Upper lobe of left lung (tissue), 6 donors: ENCODE measurements around the gene CDYL. TPM values are rescaled to one million over a fixed set of nuclear protein-coding genes. Genes with fewer than 3 reads are reported as not detected.

Experiments
- ATAC-seq, 2 donors: fragments of 200-7000 bp; cut with Tn5 transposase; one replicate each; pipeline ENCODE4 v1.9.1; 2022; ENCODE audit warnings: mild to moderate bottlenecking in 2 of 2, moderate library complexity in 2 of 2; ENCODE audit not compliant: low FRiP score in 2 of 2
- DNase-seq, 2 donors: peaks; one replicate each; pipeline ENCODE4 v3.0.0-alpha.2; 2019 to 2020
- H3K27ac ChIP-seq, 4 donors: fragments of 200-600 bp; sonication (generic); one replicate each; pipeline ENCODE4 v1.5.1; 2016 to 2019
- H3K27me3 ChIP-seq, 4 donors: fragments of 200-600 bp; sonication (generic); one replicate each; pipeline ENCODE4 v1.5.1; 2017 to 2019
- H3K36me3 ChIP-seq, 4 donors: fragments of 200-600 bp; sonication (generic); one replicate each; pipeline ENCODE4 v1.5.1; 2016 to 2019
- H3K4me1 ChIP-seq, 4 donors: fragments of 200-600 bp; sonication (generic); one replicate each; pipeline ENCODE4 v1.5.1; 2018 to 2019
- H3K4me3 ChIP-seq, 4 donors: fragments of 200-600 bp; sonication (generic); one replicate each; pipeline ENCODE4 v1.5.1; 2017 to 2019; ENCODE audit warnings: mild to moderate bottlenecking in 2 of 4, moderate library complexity in 1 of 4
- H3K9me3 ChIP-seq, 4 donors: fragments of 200-600 bp; sonication (generic); one replicate each; pipeline ENCODE4 v1.5.1; 2018 to 2019
- CTCF ChIP-seq, 6 experiments: fragments of 450-650 bp in 4 of 6; fragments of 200-600 bp in 2 of 6; sonication (generic) in 2 of 6; IDR thresholded peaks; one replicate each; pipeline ENCODE4 v1.5.1; 2016 to 2019; ENCODE audit warnings: antibody characterized with exemption in 6 of 6
- EP300 ChIP-seq, 4 donors: sonication (generic); formaldehyde crosslinking; IDR thresholded peaks; one replicate each; pipeline ENCODE4 v1.5.1; 2017; ENCODE audit warnings: antibody characterized with exemption in 4 of 4, control low read depth in 2 of 4
- POLR2A ChIP-seq, 4 donors: fragments of 450-650 bp; IDR thresholded peaks; one replicate each; pipeline ENCODE4 v1.5.1; 2016 to 2017; ENCODE audit warnings: antibody characterized with exemption in 4 of 4, mild to moderate bottlenecking in 2 of 4
- POLR2AphosphoS5 ChIP-seq, 2 donors: sonication (generic); formaldehyde crosslinking; IDR thresholded peaks; one replicate each; pipeline ENCODE4 v1.5.1; 2017; ENCODE audit warnings: antibody characterized with exemption in 2 of 2
- WGBS, 2 donors: methylation state at CpG; one replicate each; pipeline ENCODE4 v1.1.5; 2017 to 2018; 5-methylcytosine and 5-hydroxymethylcytosine counted together
- total RNA-seq, 6 donors: library from RNA; depleted of rRNA in 4 of 6; stranded (reverse); fragments of >200 nt in 4 of 6; gene quantifications; one replicate each; pipeline versions ENCODE4 v1.1.0 to v1.2.1, GENCODE V29; 2016 to 2021
- donor health status: DM: no; HTN: no; CAD: no; lungs with moderate emphysema.
- donor health status: DM: no; HTN: yes; CAD: no; lungs with severe emphysema.

The CDYL gene
- total RNA-seq, 6 donors from 2014 or later, result 17.6 to 48.9 (median 32.9) TPM

DNA sequence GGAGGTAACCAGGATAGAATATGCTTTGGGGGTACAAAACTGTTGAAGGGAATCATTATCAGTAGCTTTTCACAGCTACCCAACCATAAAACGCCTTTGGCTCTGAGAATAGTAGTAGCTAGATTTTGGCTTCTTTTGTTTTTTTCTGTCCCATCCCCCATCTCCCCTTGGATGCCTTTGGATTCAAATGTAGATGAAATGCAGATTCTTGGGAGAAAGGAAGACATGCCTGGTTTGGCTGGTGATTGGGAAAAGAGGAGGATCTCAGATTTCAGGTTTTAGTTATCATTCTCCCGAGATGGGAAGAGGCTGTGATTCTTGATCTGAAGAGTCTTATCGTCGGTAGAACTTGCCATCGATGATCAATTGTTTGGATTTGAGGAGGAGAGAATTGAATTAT is 3.5 kb upstream of the CDYL start:
- DNase-seq (no peak), ATAC-seq (no peak)
- TF ChIP-seq CTCF (IDR thresholded peaks at IDR 0.05) (no peak), POLR2AphosphoS5 (IDR thresholded peaks at IDR 0.05) (no peak), EP300 (IDR thresholded peaks at IDR 0.05) (no peak), POLR2A (IDR thresholded peaks at IDR 0.05) (no peak)
- H3K36me3 ChIP-seq, result no peaks in the 10 kb centered on the region
- 64 to 71% methylated on average over 5 of the region's 5 CpGs for WGBS, 2 donors
- H3K4me1 ChIP-seq, result peaks cover 4 to 17% (median 8%) of the 10 kb centered on the region in 4 donors
- no peak overlapping the region for H3K4me3 ChIP-seq
- H3K27me3 ChIP-seq, result no peaks in the 10 kb centered on the region
- H3K9me3 ChIP-seq, result no peaks in the 10 kb centered on the region
- no peak overlapping the region for H3K27ac ChIP-seq

DNA sequence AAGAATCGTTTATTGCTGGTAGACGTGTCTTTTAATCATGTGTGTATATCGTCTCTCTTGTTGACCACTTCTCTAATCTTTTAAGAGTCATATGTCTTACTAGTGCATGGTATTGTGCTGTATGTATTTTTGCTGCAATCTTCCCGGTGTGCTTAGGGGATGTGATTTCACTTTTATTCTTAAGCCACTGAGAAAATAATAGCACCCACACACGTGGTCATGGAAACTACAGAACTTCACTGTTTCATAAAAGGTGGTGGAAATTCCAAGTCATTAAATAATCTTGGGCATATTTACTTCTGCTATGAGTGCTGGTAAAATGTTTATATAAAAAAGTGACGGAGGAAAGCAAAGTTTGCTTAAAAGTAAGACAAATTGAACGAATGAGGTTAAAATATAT is 3.0 kb upstream of the CDYL start:
- Histone ChIP-seq H3K36me3 (no peaks in the 10 kb centered on the region), H3K4me3 (no peak overlapping the region), H3K27ac (no peak overlapping the region), H3K9me3 (no peaks in the 10 kb centered on the region), H3K4me1 (peaks cover 4 to 22% (median 11%) of the 10 kb centered on the region in 4 donors), H3K27me3 (no peaks in the 10 kb centered on the region)
- DNase-seq, result no peak
- 36 to 42% methylated on average over 7 of the region's 7 CpGs for WGBS, 2 donors
- TF ChIP-seq EP300 (IDR thresholded peaks at IDR 0.05) (no peak), POLR2AphosphoS5 (IDR thresholded peaks at IDR 0.05) (no peak), POLR2A (IDR thresholded peaks at IDR 0.05) (no peak), CTCF (IDR thresholded peaks at IDR 0.05) (no peak)
- ATAC-seq, result no peak

GRCh38 chr6:4774296-4774695 is 1.9 kb upstream of the CDYL start:
- Histone ChIP-seq H3K4me1 (peaks cover 4 to 22% (median 11%) of the 10 kb centered on the region in 4 donors), H3K27me3 (no peaks in the 10 kb centered on the region), H3K4me3 (no peak overlapping the region), H3K9me3 (no peaks in the 10 kb centered on the region), H3K27ac (no peak overlapping the region), H3K36me3 (no peaks in the 10 kb centered on the region)
- TF ChIP-seq EP300 (IDR thresholded peaks at IDR 0.05) (no peak), POLR2AphosphoS5 (IDR thresholded peaks at IDR 0.05) (no peak), CTCF (IDR thresholded peaks at IDR 0.05) (no peak), POLR2A (IDR thresholded peaks at IDR 0.05) (no peak)
- DNase-seq (no peak), ATAC-seq (no peak)
- WGBS, 2 donors, result 43 to 53% methylated on average over 6 of the region's 6 CpGs

DNA sequence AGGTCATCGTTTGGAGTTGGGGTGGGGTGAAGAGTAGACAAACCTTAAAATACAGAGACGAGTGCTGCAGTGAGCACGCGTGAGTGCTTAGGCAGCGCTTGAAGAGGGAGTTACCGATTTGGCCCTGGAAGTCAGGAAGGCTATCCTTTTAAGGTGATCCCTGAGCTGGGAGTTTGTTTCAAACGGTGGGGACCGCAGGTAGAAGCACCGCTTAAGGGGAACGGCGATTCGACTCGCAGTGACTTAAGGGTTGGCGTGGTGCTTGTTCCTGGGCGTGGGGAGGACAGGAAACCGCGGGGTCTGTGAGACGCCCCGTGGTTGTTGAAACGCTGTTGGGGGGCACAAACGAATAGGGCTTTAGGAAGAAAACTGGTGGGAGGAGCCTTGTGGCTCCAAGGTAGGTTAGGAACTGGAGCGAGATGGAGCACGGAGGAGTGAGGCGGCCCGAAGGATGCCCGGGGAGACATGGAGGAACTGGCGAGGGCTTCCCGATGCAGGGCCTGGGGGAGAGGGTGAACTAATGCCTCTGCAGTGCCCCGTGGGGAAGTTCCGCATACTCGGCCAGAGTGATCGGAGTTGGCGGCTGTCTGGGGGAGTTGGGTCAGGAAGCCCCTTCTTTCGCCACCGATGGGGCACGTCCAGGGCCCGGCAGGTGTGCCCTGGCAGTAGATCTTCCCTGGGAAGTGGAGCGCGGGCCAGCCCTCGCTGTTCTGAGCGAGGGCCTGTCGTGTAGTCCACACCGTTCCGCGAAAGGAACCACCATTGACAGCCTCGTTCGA is 1.3 kb upstream of the CDYL start:
- H3K27me3 ChIP-seq, result no peaks in the 10 kb centered on the region
- ATAC-seq (peak; percentile 18 to 69), DNase-seq (peak; percentile 31 to 38)
- TF ChIP-seq CTCF (IDR thresholded peaks at IDR 0.05) (no peak), EP300 (IDR thresholded peaks at IDR 0.05) (no peak), POLR2AphosphoS5 (IDR thresholded peaks at IDR 0.05) (peak in 1 of 2 donors; percentile 12), POLR2A (IDR thresholded peaks at IDR 0.05) (no peak)
- no peaks in the 10 kb centered on the region for H3K9me3 ChIP-seq
- peak overlapping the region; percentile 68 to 93 (median 76) for H3K27ac ChIP-seq
- 6 to 11% methylated on average over 34 to 35 of the region's 47 CpGs for WGBS, 2 donors
- no peaks in the 10 kb centered on the region for H3K36me3 ChIP-seq
- peak overlapping the region; percentile 35 to 91 (median 77) for H3K4me3 ChIP-seq
- peaks cover 4 to 22% (median 11%) of the 10 kb centered on the region in 4 donors for H3K4me1 ChIP-seq
